SK-N-SH treated with all-trans-retinoic acid at 6 μM for 48 hours (cell line): ENCODE data around the gene ATP5MC2.
"Not testable (repeated sequence)": the region's sequence is repeated elsewhere in the genome, so short reads cannot be mapped to it uniquely, and the experiment has no call there.

ENCODE experiments used
- ATAC-seq: fragments of 200-7000 bp; cut with Tn5 transposase; 3 replicates; pipeline ENCODE4 v1.9.1; 2020; ENCODE audit warnings: mild to moderate bottlenecking, moderate library complexity
- BACH2 ChIP-seq: fragments of 250-450 bp; sonication (Bioruptor Pico); IDR thresholded peaks from 2 replicates; pipeline ENCODE4 v1.9.0; 2021; ENCODE audit warnings: mild to moderate bottlenecking, borderline replicate concordance
- CSDC2 ChIP-seq: fragments of 250-450 bp; sonication (Bioruptor Pico); IDR thresholded peaks from 2 replicates; pipeline ENCODE4 v1.5.0; 2020; ENCODE audit warnings: mild to moderate bottlenecking, moderate library complexity
- ESRRG ChIP-seq: fragments of 250-450 bp; sonication (Bioruptor Pico); IDR thresholded peaks from 2 replicates; pipeline ENCODE4 v1.6.1; 2021; ENCODE audit warnings: mild to moderate bottlenecking
- GLIS3 ChIP-seq: fragments of 250-450 bp; sonication (Bioruptor Pico); IDR thresholded peaks from 2 replicates; pipeline ENCODE4 v1.5.0; 2020; ENCODE audit warnings: mild to moderate bottlenecking, moderate library complexity
- ISL1 ChIP-seq: fragments of 250-450 bp; sonication (Bioruptor Pico); IDR thresholded peaks from 2 replicates; pipeline ENCODE4 v2.1.2; 2022; ENCODE audit warnings: mild to moderate bottlenecking, moderate library complexity
- OSR1 ChIP-seq: fragments of 250-450 bp; sonication (Bioruptor Pico); IDR thresholded peaks from 2 replicates; pipeline ENCODE4 v1.8.0; 2022; ENCODE audit warnings: moderate library complexity, mild to moderate bottlenecking, inconsistent platforms
- PPARA ChIP-seq: fragments of 250-450 bp; sonication (Bioruptor Pico); IDR thresholded peaks from 2 replicates; pipeline ENCODE4 v1.5.0; 2020; ENCODE audit warnings: mild to moderate bottlenecking, borderline replicate concordance
- SNAI2 ChIP-seq: fragments of 250-450 bp; sonication (Bioruptor Pico); IDR thresholded peaks from 2 replicates; pipeline ENCODE4 v1.5.0; 2020; ENCODE audit warnings: mild to moderate bottlenecking, moderate library complexity
- TCF4 ChIP-seq: fragments of 250-450 bp; sonication (Bioruptor Pico); IDR thresholded peaks from 2 replicates; pipeline ENCODE4 v1.8.0; 2021; ENCODE audit warnings: mild to moderate bottlenecking, moderate library complexity, borderline replicate concordance
- TOX ChIP-seq: fragments of 250-450 bp; sonication (Bioruptor Pico); IDR thresholded peaks from 2 replicates; pipeline ENCODE4 v1.8.0; 2021; ENCODE audit warnings: mild to moderate bottlenecking, moderate library complexity, borderline replicate concordance
- ZC3H10 ChIP-seq: fragments of 250-450 bp; sonication (Bioruptor Pico); IDR thresholded peaks from 2 replicates; pipeline ENCODE4 v1.5.1; 2021; ENCODE audit warnings: mild to moderate bottlenecking, moderate library complexity
- ZFP3 ChIP-seq: fragments of 250-450 bp; sonication (Bioruptor Pico); IDR thresholded peaks from 2 replicates; pipeline ENCODE4 v1.5.0; 2020; ENCODE audit warnings: mild to moderate bottlenecking, moderate library complexity
- ZNF565 ChIP-seq: fragments of 450-650 bp; formaldehyde crosslinking; conservative IDR thresholded peaks from 2 replicates; pipeline ENCODE4 v1.5.0; 2020; ENCODE audit warnings: low read depth, mild to moderate bottlenecking, moderate library complexity
- ZNF70 ChIP-seq: fragments of 450-650 bp; formaldehyde crosslinking; IDR thresholded peaks from 2 replicates; pipeline ENCODE4 v1.5.0; 2020; ENCODE audit warnings: mild to moderate bottlenecking, moderate library complexity
- ZNF8 ChIP-seq: fragments of 450-650 bp; formaldehyde crosslinking; IDR thresholded peaks from 2 replicates; pipeline ENCODE4 v1.5.0; 2020; ENCODE audit warnings: mild to moderate bottlenecking, moderate library complexity
- TF ChIP-seq, protein P1 (sequence below): fragments of 250-450 bp; sonication (Bioruptor Pico); IDR thresholded peaks from 2 replicates; pipeline ENCODE4 v1.5.1; 2020; ENCODE audit warnings: low read depth, mild to moderate bottlenecking, moderate library complexity
- TF ChIP-seq, protein P2 (sequence below): fragments of 250-450 bp; sonication (Bioruptor Pico); IDR thresholded peaks from 2 replicates; pipeline ENCODE4 v1.8.0; 2021; ENCODE audit warnings: low read depth, mild to moderate bottlenecking, moderate library complexity, borderline replicate concordance
- TF ChIP-seq, protein P3 (sequence below): fragments of 250-450 bp; sonication (Bioruptor Pico); IDR thresholded peaks from 2 replicates; pipeline ENCODE4 v1.5.1; 2021; ENCODE audit warnings: mild to moderate bottlenecking, moderate library complexity
- TF ChIP-seq, protein P4 (sequence below): fragments of 250-450 bp; sonication (Bioruptor Pico); IDR thresholded peaks from 2 replicates; pipeline ENCODE4 v1.8.0; 2020; ENCODE audit warnings: mild to moderate bottlenecking, moderate library complexity, borderline replicate concordance
- TF ChIP-seq, protein P5 (sequence below): fragments of 250-450 bp; sonication (Bioruptor Pico); IDR thresholded peaks from 2 replicates; pipeline ENCODE4 v1.5.0; 2020; ENCODE audit warnings: mild to moderate bottlenecking, moderate library complexity

Gene ATP5MC2

DNA sequence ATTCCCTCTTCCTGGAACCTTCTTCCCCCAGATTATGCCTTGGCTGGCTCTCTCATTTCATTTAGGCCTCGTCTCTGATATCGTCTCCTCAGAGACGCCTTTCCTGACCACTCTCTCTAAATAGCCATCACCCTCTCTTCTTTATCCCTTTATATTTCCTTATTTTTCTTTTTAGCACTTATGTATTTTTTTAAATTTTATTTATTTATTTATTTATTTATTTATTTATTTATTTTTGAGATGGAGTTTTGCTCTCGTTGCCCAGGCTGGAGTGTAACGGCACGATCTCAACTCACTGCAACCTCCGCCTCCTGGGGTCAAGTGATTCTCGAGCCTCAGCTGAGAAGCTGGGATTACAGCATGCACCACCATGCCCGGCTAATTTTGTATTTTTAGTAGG, 8.1 kb upstream of the ATP5MC2 start:
- TF ChIP-seq PPARA (no peak), TOX (no peak), ZNF8 (no peak), TCF4 (CRISPR knock-in tag) (no peak), ZNF565 (CRISPR knock-in tag) (no peak)
- TF ChIP-seq, protein P1, sequence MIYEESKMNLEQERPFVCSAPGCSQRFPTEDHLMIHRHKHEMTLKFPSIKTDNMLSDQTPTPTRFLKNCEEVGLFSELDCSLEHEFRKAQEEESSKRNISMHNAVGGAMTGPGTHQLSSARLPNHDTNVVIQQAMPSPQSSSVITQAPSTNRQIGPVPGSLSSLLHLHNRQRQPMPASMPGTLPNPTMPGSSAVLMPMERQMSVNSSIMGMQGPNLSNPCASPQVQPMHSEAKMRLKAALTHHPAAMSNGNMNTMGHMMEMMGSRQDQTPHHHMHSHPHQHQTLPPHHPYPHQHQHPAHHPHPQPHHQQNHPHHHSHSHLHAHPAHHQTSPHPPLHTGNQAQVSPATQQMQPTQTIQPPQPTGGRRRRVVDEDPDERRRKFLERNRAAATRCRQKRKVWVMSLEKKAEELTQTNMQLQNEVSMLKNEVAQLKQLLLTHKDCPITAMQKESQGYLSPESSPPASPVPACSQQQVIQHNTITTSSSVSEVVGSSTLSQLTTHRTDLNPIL (CRISPR knock-in tag) = no peak
- TF ChIP-seq, protein P2, sequence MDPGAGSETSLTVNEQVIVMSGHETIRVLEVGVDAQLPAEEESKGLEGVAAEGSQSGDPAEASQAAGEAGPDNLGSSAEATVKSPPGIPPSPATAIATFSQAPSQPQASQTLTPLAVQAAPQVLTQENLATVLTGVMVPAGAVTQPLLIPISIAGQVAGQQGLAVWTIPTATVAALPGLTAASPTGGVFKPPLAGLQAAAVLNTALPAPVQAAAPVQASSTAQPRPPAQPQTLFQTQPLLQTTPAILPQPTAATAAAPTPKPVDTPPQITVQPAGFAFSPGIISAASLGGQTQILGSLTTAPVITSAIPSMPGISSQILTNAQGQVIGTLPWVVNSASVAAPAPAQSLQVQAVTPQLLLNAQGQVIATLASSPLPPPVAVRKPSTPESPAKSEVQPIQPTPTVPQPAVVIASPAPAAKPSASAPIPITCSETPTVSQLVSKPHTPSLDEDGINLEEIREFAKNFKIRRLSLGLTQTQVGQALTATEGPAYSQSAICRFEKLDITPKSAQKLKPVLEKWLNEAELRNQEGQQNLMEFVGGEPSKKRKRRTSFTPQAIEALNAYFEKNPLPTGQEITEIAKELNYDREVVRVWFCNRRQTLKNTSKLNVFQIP = no peak
- no peak for ATAC-seq

DNA sequence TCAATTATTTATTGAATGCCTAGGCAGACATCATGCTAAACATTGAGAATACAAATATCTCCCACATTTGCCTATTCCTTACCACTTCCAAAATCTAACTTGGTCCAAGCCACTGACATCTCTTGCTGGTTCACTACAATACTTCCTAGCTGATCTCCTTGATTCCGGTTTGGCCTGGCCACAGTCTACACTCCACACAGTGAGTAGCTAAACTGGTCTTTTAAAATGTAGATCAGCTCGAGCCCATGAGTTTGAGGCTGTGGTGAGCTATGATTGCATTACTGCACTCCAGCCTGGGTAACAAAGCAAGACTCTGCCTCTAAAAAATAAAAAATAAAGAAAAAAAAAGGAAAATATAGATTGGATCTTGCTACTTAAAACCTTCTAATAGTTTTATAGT, 7.6 kb upstream of the ATP5MC2 start:
- no peak for TF ChIP-seq ZC3H10 (CRISPR knock-in tag)
- no peak for TF ChIP-seq OSR1 (CRISPR knock-in tag)
- no peak for TF ChIP-seq ZNF70 (CRISPR knock-in tag)
- TF ChIP-seq ESRRG (CRISPR knock-in tag) = no peak
- TF ChIP-seq, protein P3, sequence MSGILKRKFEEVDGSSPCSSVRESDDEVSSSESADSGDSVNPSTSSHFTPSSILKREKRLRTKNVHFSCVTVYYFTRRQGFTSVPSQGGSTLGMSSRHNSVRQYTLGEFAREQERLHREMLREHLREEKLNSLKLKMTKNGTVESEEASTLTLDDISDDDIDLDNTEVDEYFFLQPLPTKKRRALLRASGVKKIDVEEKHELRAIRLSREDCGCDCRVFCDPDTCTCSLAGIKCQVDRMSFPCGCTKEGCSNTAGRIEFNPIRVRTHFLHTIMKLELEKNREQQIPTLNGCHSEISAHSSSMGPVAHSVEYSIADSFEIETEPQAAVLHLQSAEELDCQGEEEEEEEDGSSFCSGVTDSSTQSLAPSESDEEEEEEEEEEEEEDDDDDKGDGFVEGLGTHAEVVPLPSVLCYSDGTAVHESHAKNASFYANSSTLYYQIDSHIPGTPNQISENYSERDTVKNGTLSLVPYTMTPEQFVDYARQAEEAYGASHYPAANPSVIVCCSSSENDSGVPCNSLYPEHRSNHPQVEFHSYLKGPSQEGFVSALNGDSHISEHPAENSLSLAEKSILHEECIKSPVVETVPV (CRISPR knock-in tag) = no peak
- no peak for TF ChIP-seq ISL1
- TF ChIP-seq TOX = no peak
- TF ChIP-seq TCF4 (CRISPR knock-in tag) = no peak
- TF ChIP-seq, protein P4, sequence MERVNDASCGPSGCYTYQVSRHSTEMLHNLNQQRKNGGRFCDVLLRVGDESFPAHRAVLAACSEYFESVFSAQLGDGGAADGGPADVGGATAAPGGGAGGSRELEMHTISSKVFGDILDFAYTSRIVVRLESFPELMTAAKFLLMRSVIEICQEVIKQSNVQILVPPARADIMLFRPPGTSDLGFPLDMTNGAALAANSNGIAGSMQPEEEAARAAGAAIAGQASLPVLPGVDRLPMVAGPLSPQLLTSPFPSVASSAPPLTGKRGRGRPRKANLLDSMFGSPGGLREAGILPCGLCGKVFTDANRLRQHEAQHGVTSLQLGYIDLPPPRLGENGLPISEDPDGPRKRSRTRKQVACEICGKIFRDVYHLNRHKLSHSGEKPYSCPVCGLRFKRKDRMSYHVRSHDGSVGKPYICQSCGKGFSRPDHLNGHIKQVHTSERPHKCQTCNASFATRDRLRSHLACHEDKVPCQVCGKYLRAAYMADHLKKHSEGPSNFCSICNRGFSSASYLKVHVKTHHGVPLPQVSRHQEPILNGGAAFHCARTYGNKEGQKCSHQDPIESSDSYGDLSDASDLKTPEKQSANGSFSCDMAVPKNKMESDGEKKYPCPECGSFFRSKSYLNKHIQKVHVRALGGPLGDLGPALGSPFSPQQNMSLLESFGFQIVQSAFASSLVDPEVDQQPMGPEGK (CRISPR knock-in tag) = no peak
- TF ChIP-seq GLIS3 (CRISPR knock-in tag) = no peak
- TF ChIP-seq, protein P2 = no peak
- no peak for ATAC-seq

DNA sequence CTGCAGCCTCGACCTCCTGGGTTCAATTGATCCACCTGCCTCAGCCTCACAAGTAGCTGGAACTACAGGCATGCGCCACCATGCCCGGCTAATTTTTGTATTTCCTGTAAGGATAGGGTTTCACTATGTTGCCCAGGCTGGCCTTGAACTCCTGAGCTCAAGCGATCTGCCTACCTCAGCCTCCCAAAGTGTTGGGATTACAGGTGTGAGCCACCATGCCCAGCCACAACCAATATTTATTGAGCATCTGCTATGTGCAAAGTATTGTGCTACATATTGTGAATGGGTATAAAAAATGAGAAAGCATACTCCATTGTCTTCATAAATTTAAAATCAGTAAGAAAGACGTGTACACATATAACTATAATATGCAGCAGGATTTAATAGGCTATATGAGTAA, 4.2 kb upstream of the ATP5MC2 start:
- ATAC-seq = not testable (repeated sequence)

DNA sequence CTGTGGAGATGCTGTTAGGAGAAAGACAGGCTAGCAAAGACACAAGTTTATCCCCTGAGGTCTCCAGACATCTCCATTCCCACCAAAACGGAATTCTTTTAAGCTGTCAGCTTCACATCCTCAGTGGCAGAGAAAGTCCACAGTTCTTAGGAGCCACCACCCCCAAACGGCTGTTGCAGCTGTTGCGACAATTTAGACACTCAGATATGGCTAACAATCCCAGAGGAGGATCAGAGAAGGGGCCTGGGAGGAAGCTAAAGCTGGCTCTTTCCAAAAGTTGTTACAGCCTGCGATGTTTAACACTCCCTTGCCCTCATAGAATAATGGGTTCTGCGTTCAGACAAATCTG, 1.9 kb upstream of the ATP5MC2 start:
- ATAC-seq = no peak
- TF ChIP-seq CSDC2 = no peak
- TF ChIP-seq ZFP3 (CRISPR knock-in tag) = no peak
- TF ChIP-seq ZNF8 = no peak
- TF ChIP-seq PPARA = no peak
- no peak for TF ChIP-seq ZNF70 (CRISPR knock-in tag)
- TF ChIP-seq, protein P3 (CRISPR knock-in tag) = no peak
- no peak for TF ChIP-seq TCF4 (CRISPR knock-in tag)
- TF ChIP-seq TOX = no peak
- no peak for TF ChIP-seq OSR1 (CRISPR knock-in tag)
- no peak for TF ChIP-seq SNAI2
- TF ChIP-seq, protein P1 (CRISPR knock-in tag) = no peak
- TF ChIP-seq GLIS3 (CRISPR knock-in tag) = no peak
- TF ChIP-seq, protein P2 = no peak
- TF ChIP-seq BACH2 (CRISPR knock-in tag) = no peak
- TF ChIP-seq, protein P5, sequence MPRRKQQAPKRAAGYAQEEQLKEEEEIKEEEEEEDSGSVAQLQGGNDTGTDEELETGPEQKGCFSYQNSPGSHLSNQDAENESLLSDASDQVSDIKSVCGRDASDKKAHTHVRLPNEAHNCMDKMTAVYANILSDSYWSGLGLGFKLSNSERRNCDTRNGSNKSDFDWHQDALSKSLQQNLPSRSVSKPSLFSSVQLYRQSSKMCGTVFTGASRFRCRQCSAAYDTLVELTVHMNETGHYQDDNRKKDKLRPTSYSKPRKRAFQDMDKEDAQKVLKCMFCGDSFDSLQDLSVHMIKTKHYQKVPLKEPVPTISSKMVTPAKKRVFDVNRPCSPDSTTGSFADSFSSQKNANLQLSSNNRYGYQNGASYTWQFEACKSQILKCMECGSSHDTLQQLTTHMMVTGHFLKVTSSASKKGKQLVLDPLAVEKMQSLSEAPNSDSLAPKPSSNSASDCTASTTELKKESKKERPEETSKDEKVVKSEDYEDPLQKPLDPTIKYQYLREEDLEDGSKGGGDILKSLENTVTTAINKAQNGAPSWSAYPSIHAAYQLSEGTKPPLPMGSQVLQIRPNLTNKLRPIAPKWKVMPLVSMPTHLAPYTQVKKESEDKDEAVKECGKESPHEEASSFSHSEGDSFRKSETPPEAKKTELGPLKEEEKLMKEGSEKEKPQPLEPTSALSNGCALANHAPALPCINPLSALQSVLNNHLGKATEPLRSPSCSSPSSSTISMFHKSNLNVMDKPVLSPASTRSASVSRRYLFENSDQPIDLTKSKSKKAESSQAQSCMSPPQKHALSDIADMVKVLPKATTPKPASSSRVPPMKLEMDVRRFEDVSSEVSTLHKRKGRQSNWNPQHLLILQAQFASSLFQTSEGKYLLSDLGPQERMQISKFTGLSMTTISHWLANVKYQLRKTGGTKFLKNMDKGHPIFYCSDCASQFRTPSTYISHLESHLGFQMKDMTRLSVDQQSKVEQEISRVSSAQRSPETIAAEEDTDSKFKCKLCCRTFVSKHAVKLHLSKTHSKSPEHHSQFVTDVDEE (CRISPR knock-in tag) = no peak
- TF ChIP-seq, all 23 proteins: peak for 0
